SKM-1 treated with dmso at 0.1 percent for 144 hours (cell line): Measurements from ENCODE around the gene MLKL.
A peak's percentile ranks its signal among the peaks of the same experiment; 100 is the strongest.
"Not testable (repeated sequence)": the region's sequence is repeated elsewhere in the genome, so short reads cannot be mapped to it uniquely, and the experiment has no call there.

Experiments used
- DNase-seq: peaks from one replicate; lab custom pipeline; 2025; ENCODE audit not compliant: unreplicated experiment; lab: John Stamatoyannopoulos, UW

The MLKL gene

DNA sequence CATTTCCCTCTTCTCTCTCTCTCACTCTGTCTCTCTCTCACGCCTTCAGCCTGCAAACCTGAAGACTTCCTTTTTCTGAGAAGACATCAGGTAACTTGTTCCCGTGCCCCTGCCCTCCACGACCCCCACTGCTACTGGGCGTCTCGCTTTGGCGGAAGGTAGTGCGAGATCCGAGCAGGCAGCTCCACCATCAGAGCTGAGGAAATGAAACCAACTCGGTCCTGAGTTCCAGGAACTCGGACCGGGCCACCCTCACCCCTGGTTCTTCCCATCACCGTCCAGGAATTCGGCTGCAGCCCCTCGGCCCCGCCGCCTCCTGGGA lies 585 bp downstream of the MLKL start:
- DNase-seq: no peak

DNA sequence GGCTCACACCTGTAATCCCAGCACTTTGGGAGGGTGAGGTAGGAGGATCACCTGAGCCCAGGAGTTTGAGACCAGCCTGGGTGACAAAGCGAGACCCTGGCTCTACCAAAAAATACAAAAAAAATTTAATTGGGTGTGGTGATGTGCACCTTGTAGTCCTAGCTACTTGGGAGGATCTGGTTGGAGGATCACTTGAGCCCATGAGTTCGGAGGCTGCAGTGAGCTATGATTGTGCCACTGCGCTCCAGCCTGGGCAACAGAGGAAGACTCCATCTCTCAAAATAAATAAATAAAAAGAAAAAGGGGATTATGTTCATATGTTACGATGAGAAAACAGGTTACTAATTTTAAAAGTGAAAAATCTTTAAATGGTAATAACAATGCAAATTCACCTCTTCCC lies 996 bp downstream of the MLKL start:
- DNase-seq: no peak

DNA sequence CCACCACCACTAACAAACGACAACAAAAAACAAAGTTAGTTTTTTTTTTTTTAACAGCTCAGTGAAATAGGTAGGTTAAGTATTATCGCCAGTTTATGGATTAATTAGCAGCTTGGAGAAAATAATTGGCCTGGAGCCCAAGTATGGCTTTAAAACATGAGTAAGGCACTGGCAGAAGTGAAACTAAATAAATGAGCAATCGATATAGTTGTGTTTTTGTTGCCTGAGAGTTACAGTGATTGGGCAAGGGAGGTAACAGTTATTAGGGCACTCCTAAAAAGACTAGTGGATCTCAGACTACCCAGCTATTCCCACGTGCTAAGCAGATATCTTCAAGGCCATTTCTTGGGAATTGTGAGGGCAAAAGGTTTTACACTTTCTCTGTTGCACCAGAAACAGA lies 2.4 kb downstream of the MLKL start:
- DNase-seq: no peak

DNA sequence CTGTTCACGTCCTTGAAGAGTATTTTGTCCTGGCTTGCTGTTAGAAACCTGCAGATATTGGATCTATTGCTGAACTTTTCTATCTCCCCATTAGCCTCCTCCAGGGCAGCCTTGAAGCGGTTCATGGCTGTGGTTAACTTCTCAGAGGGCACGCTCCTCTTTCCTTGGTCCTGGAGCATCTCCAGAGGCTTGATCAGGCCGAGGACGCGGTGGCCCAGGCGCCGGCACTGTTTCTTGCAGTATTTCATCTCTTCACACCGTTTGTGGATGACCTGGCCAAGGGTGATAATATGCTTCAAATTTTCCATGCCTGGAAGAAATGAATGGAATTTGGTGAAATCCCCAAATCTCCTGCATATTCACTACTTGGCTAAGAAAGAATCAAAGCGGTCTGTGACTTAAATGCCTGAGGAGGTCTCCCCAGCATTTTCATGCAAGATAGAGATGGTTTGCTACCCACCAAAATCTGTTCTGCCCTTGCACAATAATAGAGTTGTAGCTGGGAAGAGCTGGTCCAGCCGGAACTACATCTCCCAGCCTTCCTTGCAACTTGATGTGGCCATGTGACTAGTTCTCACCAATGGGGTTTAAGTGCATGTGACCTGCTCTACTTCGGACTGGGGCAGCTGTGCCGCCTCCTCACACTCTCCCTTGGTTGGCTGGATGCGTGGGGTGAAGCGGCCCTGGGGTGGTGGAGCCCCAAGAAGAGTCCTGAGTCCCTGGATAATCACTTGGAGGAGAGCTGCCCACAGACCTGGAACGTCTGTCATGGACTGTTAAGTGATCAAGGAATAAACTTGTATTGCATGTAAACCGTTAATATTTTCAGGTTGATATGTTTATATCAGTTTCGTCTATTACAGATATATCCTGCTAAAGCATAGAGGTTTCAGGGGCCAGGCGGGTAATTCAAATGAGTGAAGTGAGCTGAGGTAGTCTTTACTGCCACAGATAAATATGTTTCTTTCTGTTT lies 4.9 kb downstream of the MLKL start:
- DNase-seq: peak; percentile 86

DNA sequence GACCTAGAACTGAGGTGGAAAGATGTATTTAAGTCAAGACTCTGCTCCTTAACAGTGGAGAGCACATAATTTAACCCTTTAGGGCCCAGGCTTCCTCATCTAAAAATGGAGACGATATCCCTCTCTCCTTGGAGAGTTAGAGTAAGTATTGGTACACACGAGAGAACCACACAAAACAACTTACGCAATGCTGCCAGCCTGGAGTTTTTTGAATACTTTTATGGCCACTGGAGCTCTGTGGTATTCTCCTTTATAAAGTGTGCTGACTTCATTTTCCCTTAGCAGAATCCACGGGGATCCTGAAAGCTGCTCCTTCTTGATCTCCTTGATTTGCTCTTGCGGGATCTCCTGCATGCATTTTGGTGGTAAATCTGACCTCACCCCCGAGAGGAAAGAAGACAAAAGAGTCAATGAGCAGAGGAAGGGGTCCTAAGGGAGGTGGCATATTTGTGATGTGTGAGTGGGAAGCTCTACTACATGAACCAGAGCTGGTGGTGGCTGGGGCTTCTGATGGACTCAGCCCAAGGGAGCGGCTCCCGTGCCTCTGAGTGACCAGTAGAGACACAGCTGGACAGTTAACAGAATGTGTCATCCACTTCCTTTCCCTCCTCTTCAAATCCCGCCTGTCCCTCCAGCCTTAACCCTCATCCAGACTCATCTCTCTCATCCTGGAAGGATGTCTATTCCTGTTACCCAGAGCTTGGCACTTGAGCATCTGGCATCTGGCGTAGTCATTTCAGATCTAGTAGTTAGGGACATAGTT lies 9.4 kb downstream of the MLKL start:
- no peak for DNase-seq

DNA sequence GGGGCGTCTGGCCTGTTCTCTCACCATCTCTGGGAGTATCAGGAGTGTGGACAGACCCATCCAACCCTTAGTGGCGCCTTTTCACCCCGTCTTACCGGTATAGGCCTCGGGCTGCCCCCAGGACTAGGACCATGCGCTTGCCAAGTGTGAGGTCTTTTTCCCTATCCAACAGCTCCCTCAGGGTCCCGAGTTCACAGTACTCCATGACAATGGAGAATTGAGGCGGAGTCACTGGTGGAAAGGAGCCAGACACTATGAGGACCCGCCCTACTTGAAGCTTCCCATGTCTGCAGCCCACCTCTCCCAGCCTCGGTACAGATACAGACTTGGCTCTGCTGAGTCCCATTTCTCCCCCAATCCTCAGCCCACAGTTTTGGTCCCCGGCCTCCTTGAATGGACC lies 18.1 kb downstream of the MLKL start:
- no peak for DNase-seq

DNA sequence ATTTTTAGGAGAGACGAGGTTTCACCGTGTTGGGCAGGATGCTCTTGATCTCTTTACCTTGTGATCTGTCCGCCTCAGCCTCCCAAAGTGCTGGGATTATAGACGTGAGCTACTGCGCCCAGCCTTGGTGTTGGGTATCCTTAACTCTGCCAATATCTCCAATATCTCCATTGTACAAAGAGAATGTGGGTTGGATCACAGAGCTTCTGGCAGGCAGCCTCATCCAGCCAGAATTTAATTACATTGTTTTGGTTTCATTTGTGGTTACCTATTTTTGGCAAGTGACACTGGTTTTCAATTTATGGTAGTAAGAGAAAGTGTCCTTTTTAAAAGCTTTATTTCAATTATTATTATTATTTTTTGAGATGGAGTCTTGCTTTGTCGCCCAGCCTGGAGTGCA lies 20.0 kb downstream of the MLKL start:
- DNase-seq: no peak

DNA sequence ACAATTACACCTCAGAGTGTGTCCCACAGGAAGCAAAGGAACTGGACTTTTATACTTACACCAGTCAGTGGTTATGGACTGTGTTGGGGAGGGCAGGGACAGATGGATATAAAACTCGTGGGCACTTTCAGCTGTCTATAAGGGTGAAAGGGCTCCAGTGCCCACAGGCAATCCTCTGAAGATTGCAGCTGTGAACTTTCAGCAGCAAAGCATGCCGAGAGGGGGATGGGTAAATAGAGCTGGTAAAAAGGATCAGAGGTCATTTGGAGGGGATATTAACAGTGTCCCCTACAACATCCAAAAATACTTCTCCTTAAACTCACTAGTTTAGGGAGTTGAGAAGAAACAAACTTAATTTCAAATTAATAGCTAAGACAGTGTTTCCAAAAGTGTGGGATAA lies 20.7 kb downstream of the MLKL start:
- DNase-seq: no peak

DNA sequence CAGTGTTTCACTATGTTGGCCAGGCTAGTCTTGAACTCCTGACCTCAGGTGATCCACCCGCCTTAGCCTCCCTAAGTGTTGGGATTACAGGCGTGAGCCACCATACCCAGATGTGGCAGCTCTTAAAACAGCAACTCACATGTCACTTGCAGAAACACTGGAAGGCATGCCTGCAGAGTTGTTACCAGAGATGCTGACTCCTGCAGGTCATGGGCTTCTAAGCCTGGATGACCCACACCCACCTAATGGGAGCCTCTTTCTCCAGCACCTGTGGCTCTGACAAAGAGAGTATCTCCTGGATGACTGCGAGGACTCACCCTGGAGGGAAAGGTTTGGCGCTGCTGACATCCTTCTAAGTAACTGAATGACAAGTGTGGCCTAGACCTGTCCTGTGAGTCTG lies 22.8 kb downstream of the MLKL start:
- no peak for DNase-seq

DNA sequence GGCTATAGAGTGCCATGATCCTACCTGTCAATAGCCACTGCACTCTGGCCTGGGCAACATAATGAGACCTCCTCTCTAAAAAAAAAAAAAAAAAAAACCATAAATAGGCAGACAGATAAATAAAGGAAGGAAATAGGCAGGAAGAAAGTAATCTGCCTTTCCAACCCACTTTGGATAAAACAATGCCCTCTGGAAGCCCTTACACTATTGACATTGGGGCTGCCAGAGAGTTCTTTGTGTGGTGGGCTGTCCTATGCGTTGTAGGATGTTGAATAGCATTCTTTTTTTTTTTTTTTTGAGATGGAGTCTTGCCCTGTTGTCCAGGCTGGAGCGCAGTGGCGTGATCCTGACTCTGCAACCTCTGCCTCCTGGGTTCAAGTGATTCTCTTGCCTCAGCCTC lies 26.8 kb downstream of the MLKL start:
- DNase-seq: no peak

DNA sequence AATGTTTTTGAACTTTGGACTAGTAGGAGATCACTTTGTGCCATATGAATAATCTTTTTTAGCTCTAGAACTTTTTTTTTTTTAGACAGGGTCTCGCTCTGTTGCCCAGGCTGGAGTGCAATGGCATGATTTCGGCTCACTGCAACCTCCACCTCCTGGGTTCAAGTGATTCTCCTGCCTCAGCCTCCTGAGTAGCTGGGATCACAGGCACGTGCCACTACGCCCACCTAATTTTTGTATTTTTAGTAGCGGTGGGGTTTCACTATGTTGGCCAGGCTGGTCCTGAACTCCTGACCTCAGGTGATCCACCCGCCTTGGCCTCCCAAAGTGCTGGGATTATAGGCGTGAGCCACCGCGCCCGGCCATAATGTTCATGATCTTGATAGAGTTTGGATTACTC lies 31.8 kb downstream of the MLKL start:
- not testable (repeated sequence) for DNase-seq

DNA sequence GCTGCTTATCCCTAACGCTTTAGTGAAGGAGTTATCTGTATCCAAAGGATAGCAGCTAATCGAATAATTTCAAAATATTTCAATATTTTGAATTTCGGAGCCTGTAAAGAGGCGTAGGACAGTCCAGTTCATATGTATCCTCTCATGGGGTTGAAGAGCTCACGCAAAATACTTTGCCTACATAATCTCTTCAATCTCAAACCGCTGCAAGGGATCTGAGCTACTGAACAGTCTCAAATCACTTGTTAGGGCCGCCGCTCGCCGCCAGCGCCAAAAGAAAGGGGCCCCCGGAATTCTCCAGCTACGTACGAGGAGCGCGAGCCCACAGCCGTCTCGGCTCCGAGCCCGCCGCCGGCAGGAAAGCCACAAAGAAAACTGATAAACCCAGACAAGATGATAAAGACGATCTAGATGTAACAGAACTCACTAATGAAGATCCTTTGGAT lies 33.4 kb downstream of the MLKL start:
- DNase-seq: no peak

DNA sequence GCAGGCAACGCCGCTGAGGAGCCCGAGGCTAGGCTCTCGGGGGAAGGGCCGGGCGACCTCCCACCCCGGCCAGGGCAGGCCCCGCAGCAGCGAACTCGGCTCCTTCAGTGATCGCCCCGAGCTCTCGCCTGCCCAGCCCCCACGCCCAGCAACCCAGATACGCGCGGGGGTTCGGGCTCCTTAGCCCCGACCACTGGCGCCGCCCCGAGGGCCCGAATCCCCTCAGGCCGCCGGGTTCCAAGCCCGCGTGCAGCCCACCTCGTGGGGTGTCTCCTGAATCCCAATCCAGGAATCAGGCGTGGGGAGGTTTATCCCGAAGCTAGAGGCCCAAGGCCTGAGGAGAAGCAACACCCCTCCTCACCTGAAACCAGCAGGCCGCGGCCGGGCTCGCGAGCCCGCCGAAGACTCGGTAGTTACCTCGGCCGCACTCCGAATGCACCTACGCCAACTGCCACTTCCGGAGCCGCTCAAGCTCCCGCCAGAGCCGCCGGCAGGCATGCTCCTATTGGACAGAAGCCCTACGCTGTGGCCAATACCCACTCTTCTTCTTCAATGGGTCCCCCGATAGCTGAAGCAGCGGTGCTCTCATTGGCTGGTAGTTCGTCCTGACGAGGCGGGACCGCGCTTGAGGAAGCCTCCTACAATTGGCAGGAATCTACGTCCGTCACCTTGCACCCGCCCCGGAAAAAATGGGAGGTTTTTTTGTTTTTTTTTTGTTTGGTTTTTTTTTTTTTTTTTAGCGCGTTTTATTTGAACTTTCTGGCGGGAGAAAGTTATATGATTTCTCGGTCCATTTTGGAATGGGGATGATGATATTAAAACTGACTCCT lies 34.0 kb downstream of the MLKL start, which contains the start of gene RFWD3:
RFWD3 (minus strand) TSS at position 453 of the 830 bp plus-strand sequence. CDS start 5,428 bp downstream, outside the sequence.
- DNase-seq: peak; percentile 98

DNA sequence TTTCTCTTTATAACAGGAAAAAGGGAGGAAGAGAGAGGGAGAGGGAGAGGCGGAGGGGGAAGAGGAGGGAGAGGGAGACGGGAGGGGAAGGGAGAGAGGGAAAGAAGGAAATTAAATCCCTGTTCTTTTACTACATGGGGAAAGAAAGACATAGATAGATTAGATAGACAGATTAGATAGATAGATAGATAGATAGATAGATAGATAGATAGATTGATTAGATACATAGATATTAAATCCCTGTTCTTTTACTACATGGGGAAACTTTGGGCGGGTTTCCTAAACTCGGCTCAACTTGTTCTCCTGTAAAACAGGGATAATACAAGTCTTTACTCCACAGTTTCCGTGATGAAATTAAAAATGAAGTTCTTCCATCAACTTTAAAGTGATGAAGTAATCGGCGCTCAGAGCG lies 34.6 kb downstream of the MLKL start:
- no peak for DNase-seq

DNA sequence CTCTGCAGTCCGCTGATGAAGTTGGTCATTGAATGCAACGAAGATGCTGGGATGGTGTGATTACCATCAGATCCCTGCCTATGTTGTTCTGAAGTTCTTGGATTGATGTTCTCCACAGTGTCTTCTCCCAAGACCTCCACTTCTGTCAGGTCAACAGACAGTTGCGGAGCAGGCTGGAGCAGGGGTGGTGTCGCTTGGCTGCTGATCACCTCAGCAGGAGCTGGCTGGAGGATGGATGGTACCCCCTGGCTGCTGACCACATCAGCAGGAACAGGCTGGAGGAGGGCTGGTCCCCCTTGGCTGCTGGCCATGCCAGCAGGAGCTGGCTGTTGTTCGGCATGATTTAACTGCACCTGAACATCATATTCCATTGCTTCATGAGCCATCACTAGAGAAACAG lies 39.6 kb downstream of the MLKL start:
- DNase-seq: no peak

DNA sequence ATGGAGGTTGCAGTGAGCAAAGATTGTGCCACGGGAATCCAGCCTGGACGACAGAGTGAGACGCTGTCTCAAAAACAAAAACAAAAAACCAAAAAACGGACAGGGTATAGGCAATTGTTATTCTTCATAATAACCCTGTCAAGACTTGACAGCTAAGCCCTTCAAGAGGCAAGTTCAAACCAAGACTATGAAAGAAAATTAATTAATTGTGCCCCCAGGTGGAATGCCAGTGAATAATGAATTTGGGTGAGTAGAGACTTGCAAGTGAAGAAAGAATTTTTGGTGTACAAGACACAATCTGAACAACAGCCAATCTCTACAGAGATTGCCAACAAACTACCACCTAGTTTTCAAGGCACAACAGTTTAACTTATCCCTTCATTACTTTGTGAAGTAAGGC lies 40.3 kb downstream of the MLKL start:
- no peak for DNase-seq

DNA sequence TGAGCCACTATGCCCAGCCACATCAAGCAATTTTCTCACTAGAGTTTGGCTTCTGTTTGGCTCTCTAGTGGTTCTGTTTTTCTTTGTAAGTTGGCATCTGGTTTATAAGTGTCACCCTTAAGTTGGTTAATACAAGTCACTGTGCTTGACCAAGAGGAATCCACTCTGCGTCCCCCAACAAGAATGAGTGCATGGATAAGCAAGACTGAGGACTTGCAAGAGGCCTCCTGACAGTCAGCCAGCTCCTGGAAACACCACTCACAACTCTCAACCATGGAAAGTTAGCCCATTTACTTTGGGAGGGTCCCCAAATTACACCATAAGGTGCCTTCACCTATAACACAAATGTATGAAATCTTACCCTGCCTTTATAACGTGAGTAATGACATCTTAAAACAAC lies 41.6 kb downstream of the MLKL start:
- no peak for DNase-seq

DNA sequence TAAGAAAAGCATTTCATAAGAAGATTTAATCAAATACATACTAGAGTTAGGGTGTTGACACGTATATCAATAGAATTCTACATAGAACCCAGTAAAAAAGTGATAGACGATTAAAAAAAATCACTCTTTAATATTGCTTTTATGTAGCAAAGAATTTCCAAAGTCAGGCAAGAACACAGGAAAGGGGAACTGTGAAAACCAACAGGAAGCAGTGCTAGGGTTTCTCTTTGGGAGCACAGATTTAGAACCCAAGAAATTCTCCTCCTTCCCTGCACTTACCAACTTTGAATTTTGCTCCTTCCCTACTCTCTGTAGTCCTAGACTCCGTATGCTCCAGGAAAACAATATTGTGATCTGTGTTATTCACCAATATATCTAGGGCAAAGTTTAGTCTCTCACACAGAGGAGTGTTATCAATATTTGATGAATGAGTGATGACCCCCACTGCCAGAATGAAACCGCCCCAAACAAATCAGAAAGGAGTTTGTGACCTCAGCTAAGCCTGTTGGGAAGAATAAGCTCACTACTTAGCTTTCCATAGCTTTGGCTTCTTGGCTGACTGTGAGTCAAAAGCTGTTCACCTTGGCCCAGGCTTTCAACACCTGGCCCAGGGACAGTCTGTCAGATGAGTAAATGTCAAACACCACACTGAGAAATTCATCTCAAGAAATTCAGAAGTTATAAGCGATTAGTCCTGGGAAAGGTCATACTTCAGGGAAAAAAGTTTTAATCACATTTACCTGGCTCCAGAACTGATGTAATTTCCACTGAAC lies 42.6 kb downstream of the MLKL start:
- no peak for DNase-seq

DNA sequence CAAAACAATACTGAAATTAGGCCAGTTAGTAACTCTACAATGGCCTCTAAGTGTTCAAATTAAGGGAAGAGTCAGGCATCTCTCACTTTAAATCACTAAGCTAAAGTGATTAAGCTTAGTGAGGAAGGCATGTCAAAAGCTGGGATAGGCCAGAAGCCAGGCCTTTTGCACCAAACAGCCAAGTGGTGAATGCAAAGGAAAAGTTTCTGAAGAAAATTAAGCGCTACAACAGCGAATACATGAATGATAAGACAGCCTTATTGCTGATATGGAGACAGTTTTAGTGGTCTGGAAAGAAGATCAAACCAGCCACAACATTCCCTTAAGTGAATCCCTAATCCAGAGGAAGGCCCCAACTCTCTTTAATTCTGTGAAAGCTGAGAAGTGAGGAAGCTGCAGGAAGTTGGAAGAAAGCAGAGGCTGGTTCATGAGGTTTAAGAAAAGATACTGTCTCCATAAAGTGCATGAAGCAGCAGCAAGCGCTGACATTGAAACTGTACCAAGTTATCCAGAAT lies 46.1 kb downstream of the MLKL start:
- DNase-seq: no peak

DNA sequence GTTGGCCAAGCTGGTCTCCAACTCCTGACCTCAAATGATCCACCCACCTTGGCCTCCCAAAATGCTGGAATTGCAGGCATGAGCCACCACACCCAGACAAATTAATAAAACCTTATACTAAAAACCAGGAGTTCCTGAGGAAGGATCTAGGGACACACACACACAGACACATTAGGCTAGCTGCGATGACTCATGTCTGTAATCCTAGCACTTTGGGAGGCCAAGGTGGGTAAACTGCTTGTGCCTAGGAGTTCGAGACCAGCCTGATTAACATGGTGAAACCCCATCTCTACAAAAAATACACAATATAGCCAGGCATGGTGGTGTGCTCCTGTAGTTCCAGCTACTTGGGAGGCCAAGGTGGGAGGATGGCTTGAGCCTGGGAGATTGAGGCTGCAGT lies 47.8 kb downstream of the MLKL start:
- DNase-seq: not testable (repeated sequence)
